Left renal cortex interstitium (tissue), 4 donors: ENCODE results near the gene STX8. TPM values are rescaled to one million over a fixed set of nuclear protein-coding genes. Genes with fewer than 3 reads are reported as not detected.
"Not testable (repeated sequence)": the region's sequence is repeated elsewhere in the genome, so short reads cannot be mapped to it uniquely, and the experiment has no call there.

Experiments
- DNase-seq, 4 donors: peaks; one replicate each; pipeline ENCODE4 v3.0.0-alpha.2; 2013; ENCODE audit warnings: low read depth in 4 of 4, low spot score in 2 of 4, missing footprints in 1 of 4
- polyA plus RNA-seq, 4 donors: library from polyadenylated mRNA; unstranded; fragments of 120-200 nt; gene quantifications; one replicate each; pipeline ENCODE4 v1.2.1, GENCODE V29; 2013; ENCODE audit not compliant: insufficient read length in 4 of 4

The STX8 gene
- polyA plus RNA-seq, 4 donors, result 59.1 to 71.2 (median 61.9) TPM

DNA sequence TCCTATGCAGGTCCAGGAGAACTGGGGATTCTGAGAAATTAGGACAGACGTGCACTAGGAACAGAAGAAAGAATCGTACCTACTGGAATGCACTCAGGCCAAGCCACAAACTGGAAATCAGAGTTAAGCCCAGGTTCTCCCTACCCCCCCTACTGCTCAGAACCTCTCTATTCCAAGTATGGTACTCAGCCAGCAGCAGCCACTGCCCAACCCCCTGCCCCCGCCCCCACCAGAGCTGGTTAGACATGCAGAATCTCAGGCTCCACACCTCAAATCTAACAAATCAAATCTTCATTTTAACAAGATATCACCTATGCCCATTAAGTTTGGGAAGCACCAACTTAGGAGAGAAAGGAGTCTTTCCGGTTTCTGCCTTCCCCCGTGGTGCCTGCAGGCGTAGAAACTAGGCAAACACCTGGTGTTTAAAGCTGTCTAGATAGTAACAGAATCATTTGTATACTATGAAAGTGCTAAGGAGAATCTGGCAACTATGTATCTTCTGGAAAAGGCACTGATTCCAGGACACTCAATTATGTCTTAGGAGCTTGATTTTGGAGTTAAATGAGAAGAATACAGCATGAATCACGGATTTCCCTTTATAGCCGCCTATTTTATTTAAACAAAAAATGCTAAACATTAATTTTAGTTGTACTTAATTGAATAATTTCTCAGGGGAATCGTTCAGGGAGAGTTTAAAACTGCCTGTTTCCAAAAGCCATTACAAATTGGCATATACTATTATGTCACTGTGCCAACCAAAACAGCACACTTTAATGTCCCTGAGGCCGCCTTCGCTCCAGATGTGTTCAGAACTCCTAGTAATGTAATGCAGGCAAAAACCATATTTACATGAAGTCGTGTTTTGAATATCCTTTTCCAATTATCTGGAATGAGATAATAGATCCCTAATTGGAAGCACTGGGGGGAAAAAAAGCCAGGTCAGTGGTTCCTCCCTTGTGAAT lies 166.5 kb downstream of the STX8 start:
- no peak for DNase-seq

DNA sequence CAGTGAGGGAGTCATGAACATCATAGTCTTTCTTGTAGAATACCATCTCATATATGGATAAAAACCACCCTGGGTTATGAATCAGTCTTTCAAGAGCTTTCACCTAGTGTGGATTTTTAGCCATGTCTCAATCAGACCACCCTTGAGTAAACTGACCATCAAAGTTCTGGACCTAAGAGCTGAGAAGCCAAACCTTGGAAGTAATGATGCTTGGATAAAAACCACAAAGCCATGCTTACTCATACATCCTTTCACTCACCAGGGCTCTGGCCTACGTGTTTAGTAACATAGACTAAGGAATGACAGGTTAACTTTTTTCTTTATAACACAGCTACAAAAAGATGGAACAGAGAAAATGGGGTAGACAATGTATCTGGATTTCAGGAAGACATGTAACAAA lies 167.2 kb downstream of the STX8 start:
- no peak for DNase-seq

DNA sequence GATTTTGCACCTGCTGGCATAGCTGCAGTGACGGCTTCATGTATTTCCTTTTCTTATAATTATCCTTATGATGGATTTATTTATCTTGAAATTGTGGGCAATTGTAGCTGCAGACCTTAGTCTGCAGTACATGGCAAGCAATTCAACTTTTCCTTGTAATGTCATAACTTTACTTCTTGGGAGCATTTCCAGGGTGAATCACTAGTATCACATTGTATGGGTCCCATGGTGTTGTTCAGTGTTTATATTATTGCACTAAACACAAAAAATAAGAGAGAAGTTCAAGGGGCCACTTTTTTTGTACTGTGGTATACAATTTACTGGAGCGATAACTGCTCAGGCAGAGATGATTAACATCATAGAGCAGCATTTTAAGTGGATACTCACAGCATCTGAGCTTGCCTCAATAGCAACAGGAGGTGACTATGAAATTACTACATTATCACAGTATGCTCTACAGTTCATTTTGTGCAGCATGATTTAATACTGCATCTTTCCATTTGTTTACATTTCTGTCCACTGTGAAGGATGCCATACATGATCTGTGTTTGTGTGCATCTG lies 169.5 kb downstream of the STX8 start:
- DNase-seq, result no peak

DNA sequence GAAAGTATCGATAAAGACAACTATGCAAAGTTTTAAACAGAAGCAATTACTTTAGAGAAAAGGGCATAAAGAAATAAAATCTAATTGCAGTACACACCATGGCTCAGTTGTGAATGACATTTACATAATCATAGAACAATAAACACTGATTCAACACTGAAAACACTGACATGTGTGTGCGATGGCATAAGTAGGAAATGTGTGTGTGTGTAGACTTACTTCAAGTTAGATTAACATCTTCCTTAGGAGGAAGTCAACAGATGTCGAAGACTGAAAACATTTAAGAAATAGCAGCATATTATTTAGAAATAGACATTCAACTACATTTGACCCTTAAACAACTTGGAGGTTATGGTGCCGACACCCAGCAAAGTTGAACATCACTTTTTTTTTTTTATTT lies 172.4 kb downstream of the STX8 start:
- DNase-seq, result no peak

DNA sequence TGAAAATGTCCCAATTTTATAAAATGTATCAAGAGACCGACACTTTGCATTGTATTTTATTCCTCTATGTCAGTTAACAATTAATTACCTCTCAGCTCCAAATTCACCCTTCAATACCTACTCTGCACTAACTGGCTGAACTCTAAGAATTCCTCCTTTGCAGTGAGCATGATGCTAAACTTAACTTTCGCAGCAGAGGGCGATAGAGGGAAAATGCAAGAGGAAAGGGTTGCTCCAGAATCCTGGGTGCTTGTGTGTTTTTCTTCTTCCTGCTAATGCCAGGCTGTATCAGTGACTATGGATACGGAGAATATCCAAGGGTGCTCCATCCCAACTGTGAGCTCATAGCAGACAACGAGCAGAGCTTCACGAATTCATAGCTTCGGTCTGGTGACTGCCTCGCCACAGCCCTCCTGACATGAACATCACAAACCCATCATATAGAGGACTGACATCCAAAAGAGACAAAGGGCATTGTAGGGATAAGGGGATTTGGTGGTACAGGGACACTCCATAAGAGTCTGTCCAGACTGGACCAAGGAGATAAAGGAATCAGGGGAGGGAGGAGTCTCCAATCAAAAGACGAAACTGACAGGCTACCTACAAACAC lies 172.9 kb downstream of the STX8 start:
- no peak for DNase-seq

DNA sequence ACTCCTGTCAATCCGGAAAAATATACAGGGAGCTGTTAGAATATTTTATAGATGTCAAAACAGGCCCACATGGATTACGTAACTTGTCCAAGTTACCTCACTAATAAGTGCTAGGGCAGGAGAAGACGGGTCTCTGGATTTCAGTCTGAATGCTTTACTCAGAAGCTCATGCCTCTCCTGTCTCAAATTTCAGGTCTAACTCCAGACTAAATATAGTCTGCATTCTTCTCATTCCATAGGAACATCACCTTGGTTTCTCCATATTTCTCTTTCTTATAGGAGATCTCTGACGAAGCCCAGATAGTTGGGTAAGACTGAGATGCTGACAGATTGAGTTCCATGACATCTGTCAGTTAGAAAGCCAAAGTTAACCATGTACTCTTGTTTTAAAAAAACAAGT lies 174.2 kb downstream of the STX8 start:
- DNase-seq, result no peak

DNA sequence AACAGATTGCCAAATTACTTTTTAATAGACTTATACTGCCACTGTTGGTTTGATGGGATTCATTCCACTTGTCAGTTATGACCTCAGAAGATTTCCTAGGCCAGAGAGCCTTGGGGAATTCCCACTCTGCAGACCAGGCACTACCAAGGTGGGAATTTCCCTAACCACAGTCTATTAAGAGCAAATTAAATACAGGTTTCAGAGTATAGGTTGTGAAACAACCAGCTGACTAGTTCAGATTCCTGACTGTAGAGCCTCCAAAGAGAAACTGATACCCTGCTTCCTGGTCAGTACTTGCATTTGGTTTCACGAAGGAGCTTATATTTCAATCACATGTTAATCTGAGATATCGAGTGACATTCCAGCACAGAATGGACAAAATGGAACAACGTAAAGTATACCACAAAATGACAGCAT lies 186.5 kb downstream of the STX8 start:
- DNase-seq, result no peak

DNA sequence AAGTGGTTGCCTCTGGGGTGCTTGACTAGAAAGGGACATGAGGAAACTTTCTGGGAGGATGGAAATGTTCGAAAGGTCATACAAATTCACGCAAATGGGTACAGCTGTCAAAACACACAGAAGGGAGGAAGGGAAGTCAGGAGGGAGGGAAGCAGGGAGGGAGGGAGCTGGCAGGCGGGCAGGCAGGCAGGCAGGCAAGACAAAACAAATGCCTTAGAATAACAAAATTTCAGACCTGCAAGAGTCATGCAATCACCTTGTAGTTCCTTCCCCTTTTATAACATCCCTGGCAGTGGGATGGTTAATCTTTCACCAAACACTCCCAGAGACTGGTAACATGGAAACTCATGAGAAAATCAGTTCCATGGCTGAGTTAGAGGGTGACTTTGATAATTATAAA lies 189.2 kb downstream of the STX8 start:
- DNase-seq, result no peak

DNA sequence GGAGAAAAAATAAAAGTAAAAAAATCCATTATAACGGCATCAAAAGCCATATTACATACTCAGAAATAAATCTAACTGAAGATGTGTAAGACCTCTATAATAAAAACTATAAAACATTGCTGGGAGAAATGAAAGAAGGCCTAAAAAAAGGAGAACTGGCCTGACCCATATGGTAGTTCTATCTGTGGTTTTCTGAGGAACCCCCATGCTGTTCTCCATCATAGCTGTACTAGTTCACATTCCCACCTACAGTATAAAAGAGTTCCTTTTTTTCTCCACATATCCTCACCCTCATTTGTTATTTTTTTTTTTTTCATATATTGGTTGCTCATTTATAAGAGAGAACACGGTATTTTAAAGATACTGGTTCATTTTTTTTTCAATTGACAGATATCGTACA lies 191.8 kb downstream of the STX8 start:
- no peak for DNase-seq

DNA sequence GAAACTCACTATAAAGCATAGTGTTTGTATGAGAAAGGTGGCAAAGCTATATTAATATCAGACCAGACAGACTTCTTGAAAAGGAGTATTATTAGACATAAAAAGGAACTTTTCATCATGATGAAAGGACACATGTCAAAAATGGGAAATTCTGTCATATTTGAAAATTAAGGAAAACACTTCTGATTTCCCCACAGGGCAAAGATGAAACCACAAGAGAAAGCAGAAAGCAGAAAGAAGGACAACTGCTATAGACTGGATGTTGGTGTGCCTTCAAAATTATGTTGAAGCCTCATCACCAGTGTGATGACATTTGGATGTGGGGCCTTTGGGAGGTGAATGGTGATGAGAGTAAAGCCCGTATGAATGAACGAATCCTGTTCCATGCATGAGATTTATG lies 193.0 kb downstream of the STX8 start:
- no peak for DNase-seq

DNA sequence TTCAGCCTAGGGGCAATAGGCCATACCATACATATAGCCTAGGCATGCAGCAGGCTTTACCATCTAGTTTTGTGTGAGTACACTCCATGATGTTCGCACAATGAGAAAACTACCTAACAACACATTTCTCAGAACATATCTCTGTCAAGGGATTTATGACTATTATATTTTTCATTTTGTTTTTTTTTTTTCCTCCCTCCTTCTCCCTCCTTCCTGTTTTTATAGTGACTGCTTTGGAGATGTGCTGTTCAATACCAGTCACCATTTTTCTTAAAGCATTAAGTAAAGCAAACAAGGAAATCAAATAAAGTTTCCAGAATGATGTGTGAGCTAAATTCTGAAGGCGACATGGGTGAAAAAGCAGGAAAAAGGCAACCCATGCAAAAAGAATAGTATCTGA lies 194.6 kb downstream of the STX8 start:
- DNase-seq, result no peak

DNA sequence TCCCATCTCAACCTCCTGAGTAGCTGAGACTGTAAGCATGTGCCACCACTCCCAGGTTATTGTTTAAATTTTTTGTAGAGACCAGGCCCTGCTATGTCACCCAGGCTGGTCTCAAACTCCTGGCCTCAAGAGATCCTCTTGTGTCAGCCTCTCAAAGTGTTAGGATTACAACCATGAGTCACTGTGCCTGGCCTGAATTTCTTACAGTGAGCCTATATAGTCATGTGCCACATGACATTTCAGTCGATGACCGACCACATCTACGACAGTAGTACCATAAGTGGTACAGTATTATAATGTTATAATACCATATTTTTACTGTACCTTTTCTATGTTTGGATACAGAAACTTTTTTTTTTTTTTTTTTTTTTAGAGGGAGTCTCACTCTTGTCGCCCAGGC lies 195.3 kb downstream of the STX8 start:
- no peak for DNase-seq

DNA sequence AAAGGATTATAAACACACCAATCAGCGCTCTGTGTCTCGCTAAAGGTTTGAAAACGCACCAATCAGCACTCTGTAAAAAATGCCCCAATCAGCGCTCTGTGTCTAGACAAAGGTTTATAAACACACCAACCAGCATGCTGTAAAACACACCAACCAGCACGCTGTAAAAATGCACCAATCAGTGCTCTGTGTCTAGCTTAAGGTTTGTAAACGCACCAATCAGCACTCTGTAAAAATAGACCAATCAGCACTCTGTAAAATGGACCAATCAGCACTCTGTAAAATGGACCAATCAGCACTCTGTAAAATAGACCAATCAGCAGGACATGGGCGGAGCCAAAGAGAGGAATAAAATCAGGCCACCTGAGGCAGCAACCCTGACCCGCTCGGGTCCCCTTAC lies 199.4 kb downstream of the STX8 start:
- not testable (repeated sequence) for DNase-seq

DNA sequence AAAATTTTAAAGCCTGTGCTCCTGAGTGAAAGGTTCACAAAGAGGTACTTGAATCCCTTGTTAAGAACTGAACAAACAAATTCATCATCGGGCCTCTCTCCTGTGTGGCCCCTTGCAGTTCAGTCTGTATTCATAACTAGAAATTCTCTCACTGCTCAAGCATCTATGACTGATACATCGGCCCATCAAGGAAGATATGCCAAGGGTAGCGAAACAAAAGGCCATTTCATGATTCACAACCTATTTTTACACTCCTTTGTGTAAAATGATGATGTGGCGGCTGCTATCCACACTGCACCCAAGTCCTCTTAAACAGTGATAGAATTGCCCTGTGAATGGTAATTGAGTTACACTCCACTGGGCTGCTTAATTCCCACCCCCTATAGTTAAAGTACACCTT lies 204.6 kb downstream of the STX8 start:
- no peak for DNase-seq

DNA sequence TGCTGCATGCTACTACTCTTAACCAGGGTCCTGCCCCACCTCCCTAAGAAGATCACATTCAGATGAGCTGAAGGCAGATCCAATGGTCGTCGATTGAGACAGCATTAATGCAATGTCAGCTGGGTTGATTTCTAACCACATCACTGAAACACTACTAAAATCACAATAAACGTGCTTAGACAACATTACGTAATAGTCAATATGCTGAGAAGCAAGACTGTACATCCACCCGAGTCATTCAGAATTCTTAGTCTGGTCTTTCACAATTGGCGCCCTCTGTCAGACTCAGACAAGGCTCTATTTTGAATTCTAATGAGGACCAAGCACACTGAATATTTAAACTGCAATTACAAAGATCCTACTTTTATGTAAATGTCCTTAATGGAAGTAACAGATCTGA lies 205.2 kb downstream of the STX8 start:
- no peak for DNase-seq

DNA sequence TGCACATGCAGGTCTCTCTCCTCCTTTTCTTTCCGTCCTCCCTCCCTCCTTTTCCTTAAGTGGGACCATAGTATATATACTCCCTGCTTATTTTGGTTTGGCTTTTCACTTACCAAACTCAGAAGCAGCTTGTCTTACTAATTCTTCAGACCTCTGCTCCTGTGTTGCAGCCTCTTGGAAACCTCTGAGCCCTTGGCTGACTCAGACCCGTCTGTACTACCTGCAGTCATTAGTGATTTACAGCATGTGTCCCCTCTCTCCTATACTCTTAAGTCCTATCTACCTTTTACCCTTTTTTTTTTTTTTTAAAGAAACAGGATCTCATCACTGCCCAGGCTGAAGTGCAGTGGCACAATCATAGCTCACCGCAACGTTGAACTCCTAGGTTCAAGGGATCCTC lies 207.0 kb downstream of the STX8 start:
- no peak for DNase-seq

DNA sequence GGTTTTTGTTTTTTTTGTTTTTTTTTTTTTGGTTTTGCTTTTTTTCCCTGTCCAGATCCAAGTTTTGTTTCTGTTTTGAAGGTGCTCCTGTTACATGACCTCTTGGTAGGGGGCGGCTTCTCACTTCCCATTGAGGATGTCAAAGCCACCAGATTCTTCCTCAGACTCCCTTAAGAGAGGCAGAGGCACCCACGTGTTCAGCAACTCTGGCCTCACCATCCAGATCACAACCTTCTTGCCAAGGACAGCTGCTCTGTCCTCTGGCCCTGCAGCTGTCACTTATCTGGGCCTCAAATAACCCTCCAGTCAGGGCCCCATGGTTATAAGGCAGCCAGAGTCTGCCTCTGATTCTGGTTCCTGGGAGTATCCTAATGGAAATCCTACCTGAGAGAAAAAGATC lies 208.5 kb downstream of the STX8 start:
- DNase-seq, result no peak

DNA sequence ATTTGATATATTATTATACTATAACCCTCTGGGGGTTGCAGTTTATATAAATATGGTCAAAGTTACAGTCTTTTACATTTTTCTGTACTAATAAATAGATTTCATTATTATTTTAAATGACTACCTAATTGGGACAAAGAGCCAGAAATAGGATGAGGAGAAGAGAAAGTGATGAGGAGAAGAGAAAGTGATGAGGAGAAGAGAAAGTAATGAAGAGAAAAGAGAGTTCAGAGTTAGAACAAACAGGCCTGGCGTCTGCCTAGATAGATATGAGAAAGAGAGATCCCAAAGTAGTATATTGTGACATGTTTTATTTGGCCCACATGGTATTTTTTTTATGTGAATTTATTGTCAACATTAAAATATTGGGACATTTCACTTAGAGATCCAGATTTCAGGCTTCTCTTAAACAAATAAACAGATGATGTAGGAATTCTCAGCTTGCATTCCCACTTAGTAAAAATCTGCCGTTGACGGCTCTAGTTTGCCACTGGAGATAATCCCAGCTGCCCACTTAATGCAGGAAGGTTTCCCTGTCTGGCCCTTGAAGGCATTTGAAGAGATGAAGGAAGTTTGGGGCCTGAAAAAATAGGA lies 210.7 kb downstream of the STX8 start:
- no peak for DNase-seq

DNA sequence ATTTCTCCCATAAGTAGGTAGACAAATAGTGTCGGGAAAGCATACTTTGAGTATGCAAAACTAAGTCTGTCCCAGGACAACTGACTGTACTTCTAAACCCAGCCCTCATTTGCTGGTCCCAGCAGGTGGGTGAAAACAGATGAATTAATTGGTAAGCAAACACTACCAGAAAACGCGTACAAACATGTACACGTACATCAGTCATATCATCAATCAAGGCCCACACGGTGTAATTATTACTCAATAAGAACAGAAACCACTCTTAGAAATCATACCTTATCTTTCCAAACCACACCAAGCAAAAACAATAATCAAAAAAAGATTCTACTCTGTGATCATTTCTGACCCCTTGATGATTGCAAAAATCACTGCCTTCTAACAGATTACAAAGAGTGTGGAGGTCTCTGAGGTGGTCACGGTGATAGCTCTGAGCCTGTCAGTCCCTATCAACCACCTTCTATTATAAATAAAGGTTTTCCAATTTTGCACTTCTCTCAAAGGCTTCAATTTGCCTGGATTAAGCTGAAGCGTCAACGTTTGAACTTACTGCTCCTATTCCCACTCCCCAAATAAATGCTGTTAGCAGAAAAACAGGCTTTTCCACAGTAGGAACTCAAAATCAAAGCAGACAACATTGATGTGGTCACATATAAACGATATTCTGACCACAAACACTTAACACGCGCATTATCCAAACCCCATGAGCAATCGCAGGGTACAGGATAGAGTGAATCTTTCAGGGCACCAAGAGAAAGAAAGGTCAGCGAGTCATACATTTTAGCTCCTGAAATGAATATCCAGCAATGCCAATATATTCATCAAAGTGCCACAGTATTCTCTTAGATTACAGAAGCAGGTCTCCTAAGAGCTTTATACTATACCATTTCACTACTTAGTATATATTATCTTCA lies 211.9 kb downstream of the STX8 start:
- no peak for DNase-seq

DNA sequence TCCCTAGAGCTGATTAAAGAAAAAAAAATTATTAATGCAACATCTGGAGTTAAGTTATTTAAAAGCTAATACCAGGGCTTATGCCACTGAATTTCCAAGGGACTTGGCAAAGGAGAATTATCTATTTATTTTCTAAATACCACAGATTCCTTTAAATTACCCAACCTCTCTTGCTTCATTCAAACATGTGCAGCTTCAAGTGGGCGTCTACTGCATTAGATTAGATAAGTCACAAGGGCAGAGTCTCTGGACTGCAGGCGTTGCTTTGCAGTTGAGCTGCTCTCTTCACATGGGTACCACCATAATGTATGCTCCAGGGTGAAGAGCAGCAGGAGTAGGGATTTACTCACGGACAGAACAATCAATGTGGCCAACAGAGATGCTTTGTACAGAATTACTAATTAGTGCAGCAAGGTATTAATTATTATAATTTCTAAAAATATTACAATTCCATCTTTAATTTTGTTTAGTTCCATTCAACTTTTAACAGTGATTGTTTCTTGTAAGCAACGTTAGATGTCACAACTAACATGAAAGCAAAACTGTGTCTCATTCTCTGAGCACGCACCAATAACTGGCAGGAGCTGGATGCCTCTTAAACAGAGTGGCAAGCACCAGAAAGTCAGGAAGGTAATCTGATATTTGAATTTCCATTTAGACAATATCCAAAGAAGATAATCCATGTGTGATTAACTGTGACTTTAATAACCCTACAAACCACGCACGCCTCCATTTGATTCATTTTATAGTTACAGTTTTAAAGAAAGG lies 214.2 kb downstream of the STX8 start:
- DNase-seq, result no peak
